Measurements from ENCODE around the gene ATG2A.

The ATG2A gene

GRCh38 chr11:64900774-64901173 lies 16.2 kb downstream of the ATG2A start:
- no peak for DNase-seq

DNA sequence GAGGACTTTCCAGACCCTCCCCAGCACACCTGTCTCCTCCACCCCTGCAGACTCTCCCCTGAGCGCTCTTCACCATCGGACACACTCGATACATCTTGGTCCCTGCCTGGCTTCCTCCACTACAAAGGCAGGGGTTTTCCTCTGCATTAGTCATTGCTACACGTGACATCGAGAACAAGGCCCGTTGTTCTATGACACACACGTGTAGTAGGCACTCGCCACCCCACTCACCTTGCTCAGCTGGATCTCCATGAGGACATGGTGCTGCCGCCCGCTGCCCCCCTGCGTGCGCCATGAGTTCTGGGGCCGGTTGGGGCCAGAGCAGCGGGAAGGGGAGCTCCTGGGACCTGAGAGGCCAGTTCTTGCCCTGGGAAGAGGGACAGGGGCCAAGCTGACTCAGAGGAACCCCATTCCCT lies 16.7 kb downstream of the ATG2A start:
- peak; percentile 70 for DNase-seq

DNA sequence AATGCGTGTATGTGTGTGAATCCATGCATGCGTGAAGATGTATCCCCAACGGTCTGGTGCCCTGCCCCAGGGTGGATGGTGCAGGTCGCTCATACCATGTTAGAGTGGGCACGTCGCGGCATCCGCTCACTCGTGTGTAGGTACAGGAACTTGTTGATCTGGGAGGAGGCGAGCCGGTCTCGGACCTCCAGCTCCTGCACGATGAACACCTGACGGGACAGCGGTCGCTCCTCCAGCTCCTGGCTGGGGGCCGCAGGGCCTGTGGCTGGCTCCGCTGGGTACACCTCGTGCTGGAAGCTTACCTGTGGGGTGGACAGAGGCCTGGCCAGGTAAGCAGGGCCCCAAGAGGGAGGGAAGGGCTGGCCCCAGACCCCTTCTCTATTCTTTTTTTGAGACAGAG lies 18.5 kb downstream of the ATG2A start:
- no peak for DNase-seq

- DNase-seq, result no peak
Observed at GRCh38 chr11:64898076-64898445, 18.9 kb downstream of the ATG2A start.

DNA sequence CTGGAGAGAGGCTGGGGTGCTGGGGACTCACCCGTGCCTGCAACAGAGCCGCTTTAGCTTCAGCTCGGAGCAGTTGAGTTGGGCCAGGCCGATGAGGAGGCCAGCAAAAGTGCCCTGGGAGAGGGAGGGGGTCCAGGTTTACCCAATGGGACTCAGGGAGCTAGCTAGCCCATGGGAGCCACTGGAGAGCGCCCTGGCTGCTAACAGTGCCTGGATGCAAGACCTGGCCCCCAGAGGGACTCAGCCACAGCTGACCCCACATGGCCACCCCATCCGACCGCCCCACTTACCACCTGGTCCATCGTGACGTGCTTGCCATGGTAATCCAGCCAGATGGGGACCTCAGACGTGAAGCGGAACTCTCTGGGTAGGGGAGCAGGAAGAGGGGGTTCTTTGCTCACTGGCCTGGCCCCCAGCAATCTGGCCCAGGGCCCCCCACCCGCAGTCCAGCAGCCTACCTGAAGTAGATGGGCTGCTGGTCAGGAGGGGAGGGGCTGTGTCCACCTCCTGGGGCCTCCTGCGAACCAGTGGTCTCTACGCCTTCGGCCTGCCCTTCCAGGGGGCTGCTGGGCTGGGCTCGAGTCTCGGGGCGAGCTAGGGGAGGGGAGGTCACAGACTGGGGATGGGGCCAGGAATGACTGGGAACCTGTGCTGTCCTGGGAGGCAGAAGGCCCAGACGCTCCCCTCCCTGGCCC lies 19.5 kb downstream of the ATG2A start:
- no peak for DNase-seq

- DNase-seq, result no peak
Observed at GRCh38 chr11:64896448-64897022, 20.5 kb downstream of the ATG2A start.

DNA sequence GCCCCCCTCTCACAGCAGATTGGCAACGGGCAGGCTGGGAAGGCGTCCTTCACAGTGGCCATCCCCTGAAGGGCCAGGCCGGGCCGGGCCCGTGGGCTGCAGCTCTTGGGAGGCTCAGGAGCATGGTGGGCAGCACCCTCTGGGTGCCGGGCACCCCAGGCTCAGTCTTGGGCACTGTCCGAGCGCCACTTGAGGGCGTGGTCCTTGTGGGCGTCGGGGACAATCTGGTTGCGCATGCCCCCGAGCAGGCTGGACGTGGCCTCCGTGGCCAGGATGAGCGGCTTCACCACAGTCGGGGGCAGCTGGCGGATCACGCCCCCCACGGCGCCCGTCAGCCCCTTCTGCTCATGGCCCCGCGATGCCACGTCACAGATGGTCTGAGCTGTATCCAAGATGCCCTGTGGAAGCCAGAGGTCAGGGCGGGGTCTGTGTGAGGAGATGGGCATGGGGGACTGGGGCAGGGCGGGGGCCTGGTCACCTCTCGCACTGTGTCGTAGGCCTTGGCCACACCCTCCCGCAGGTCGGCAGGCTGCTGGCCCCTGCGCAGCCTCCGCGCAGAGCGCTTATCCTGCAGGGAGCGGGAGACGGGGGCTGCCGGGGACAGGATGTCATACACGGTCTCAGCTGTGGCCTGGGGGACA lies 22.1 kb downstream of the ATG2A start:
- no peak for DNase-seq

- DNase-seq, result peak; percentile 95
Observed at GRCh38 chr11:64894070-64894811, 22.8 kb downstream of the ATG2A start.

DNA sequence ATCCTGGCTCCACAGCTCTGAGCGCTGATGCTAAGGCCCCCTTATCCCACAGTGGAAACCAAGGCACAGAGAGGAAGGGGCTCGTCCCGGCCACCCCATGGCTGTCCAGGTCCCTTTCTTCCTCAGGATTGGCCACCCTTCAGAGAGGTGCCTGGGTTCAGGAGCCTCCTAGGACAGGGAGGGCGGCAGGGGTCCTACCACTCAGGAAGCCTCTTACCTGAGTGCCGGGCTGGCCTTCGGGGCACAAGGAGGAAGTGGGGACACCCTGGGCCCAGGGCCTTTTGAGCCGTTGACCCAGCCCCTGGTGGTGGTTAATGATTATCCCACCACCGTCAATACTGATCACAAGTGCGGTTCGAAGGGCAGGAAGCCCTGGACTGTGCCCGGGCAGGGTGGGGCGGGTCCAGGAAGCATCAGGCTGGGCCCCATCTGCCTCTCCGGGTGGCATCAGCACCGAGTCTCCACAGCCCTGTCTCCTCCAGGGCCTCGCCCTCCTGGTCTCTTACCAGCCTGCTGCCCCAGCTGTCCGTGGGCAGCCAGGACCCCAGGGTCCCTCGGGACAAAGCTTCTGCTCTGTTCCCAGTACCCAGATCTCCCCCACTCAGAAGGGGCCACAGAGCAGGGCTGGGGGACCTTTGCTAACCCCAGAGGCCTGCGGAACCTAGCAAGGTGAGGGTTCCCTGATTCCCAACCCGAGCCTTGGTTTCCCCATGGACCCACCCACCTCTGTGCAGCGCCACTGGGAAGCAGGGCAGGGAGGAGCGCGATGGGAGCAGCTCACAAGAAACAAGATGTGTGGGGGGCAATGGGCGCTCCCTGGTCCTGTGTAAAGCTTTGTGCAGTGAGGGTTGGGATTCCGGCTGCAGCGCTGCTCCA lies 23.6 kb downstream of the ATG2A start:
- DNase-seq, result no peak

- DNase-seq, result no peak
Observed at GRCh38 chr11:64892838-64893193, 24.2 kb downstream of the ATG2A start.

- DNase-seq, result no peak
Observed at GRCh38 chr11:64892411-64892831, 24.6 kb downstream of the ATG2A start.

DNA sequence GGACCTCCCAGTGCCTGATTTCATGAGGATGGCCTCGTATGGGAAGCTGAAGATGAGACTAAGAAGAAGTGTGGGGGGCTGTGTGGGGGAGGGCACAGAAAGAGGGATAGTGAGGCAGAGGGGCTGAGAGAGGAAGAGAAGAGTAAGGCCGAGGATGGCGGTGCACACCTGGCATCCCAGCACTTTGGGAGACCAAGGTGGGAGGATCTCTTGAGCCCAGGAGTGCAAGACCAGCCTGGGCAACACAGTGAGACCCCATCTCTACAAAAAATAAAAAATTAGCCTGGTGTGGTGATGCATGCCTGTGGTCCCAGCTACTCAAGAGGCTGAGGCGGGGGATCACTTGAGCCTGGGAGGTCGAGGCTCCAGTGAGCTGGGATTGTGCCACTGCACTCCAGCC lies 25.1 kb downstream of the ATG2A start:
- no peak for DNase-seq

GRCh38 chr11:64891215-64891848 lies 25.7 kb downstream of the ATG2A start:
- no peak for DNase-seq

DNA sequence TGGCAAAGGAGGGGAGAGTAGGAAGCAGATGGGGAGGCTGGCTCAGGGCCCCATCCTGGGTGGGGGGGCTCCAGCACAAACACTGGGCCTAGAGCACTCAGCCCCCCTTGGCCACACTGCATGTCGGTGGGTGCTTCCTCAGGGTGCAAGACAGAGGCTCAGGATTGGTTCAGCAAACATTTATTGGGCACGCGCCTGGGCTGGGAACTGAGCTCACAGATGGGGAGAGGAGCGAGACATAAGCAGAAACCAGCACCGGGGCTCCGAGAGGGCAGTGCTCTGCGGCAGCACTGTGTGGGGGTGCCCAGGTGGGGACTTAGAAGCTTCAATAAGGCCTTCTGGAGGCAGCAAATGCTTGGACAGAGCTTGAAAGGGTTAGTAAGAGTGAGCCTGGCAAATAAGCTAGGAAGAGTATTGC lies 26.5 kb downstream of the ATG2A start:
- DNase-seq, result no peak

DNA sequence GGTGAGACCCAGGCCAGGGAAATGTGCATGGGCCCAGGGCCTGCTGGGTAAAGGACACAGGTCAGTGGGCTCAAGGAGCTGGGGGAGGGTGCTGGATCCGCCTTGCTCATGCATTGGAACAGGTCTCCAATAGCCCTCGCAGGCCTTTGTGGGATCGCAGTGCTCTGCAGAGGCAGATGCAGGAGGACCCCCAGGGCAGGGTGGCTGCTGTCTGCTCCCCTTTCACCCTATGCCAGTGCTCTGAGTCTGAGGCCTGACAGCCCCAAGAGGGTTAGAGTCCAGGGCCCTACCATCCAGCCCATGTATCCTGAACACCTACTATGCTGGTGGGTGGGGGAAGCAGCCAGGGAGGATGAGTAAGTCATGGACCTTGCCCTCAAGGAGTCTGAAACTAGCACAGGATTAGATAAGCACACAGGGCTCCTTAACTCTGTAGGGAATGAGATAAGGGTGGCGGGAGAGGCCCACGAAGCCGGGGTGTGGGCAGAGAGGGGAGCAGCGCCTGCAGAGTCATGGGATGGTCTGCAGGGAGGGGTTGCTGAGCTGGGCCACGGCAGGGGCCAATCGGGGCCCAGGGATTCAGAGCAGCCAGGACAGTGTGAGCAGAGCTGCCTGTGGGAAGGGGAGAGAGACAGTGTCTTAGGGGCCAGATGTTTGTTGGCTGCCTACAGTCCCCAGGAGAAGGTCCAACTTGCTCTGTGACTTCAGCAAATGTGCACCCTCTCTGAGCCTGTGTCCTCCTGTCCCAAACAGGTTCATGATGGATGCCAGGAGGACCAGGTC lies 28.1 kb downstream of the ATG2A start:
- no peak for DNase-seq

- DNase-seq, result no peak
Observed at GRCh38 chr11:64888406-64888728, 28.6 kb downstream of the ATG2A start.

- DNase-seq, result peak; percentile 88
Observed at GRCh38 chr11:64887757-64888405, 29.1 kb downstream of the ATG2A start.

DNA sequence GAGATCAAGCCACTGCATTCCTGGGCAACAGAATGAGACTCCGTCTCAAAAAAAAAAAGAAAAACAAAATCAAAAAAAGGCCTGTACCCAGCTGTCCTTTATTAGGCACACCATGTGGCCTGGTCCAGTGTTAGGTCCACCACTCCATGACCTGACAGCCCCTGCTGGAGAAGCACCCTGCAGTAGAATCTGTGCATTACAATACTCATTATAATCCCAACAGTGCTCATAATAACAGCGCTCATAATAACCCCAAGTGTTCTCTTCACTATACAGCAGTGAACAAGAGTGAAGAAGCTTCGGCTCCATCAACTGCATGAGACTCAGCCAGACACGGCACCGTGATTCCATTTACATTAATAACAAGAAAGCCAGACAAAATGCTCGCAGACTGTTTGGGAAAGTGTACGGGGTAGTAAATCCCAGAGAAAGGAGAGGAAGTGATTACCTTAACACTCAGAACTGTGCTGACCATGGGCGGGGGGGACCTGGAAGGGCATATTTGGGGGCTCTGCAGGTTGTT lies 29.7 kb downstream of the ATG2A start:
- no peak for DNase-seq

GRCh38 chr11:64885367-64886286 lies 31.4 kb downstream of the ATG2A start:
- DNase-seq, result peak; percentile 56

DNA sequence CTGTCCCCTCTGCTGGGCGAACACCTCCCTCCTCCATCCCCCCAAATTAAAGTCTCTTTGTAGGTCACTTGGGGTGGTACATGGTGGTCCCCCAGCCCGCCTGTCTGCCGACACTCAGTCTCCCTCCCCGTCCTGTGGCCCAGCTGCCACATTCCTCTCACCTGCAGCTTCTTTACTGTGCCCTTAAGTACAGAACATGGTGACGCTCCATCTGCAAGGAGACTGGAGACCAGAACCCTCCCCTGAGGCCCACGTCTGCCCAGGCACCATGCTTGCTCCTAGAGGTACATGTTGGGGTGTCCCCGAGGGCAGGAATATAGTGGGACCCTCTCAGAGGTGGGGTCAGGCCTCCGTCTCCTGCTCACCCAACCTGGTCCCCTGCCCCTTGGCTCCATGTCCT lies 33.0 kb downstream of the ATG2A start:
- DNase-seq, result no peak

Data from CD4-positive, alpha-beta T cell treated with Interleukin-6 for 4 hours (primary cell).